HepG2 (cell line): ENCODE measurements around the gene ABCC1. TPM values are rescaled to one million over a fixed set of nuclear protein-coding genes. Genes with fewer than 3 reads are reported as not detected.
A peak's percentile ranks its signal among the peaks of the same experiment; 100 is the strongest.

Experiments used
- AHDC1 ChIP-seq: sonication (generic); formaldehyde crosslinking; IDR thresholded peaks from 2 replicates; pipeline ENCODE4 v1.5.1; 2020; ENCODE audit warnings: mild to moderate bottlenecking, missing genetic modification reagents, borderline replicate concordance
- AHR ChIP-seq: IDR thresholded peaks from 2 replicates; pipeline ENCODE4 v1.6.1; 2018; ENCODE audit warnings: missing genetic modification reagents, missing compliant biosample characterization
- AKNA ChIP-seq: sonication (generic); formaldehyde crosslinking; IDR thresholded peaks from 2 replicates; pipeline ENCODE4 v1.4.0; 2020; ENCODE audit warnings: missing genetic modification reagents, borderline replicate concordance
- GZF1 ChIP-seq: sonication (generic); formaldehyde crosslinking; IDR thresholded peaks from 2 replicates; pipeline ENCODE4 v1.5.1; 2020; ENCODE audit warnings: mild to moderate bottlenecking, missing genetic modification reagents
- MXD4 ChIP-seq: IDR thresholded peaks from 2 replicates; pipeline ENCODE4 v1.6.1; 2016; ENCODE audit warnings: mild to moderate bottlenecking, missing biosample characterization, missing genetic modification reagents
- MYNN ChIP-seq: sonication (generic); formaldehyde crosslinking; IDR thresholded peaks from 2 replicates; pipeline ENCODE4 v1.4.0; 2020; ENCODE audit warnings: mild to moderate bottlenecking, low read depth, missing genetic modification reagents
- PTBP1 ChIP-seq: fragments of 200-400 bp; formaldehyde crosslinking; IDR thresholded peaks from 2 replicates; pipeline ENCODE4 v1.6.1; 2018; ENCODE audit warnings: low read length, low read depth; ENCODE audit not compliant: poor library complexity, severe bottlenecking
- RBFOX2 ChIP-seq: fragments of 200-400 bp; formaldehyde crosslinking; IDR thresholded peaks from 2 replicates; pipeline ENCODE4 v1.6.1; 2017; ENCODE audit warnings: low read depth, mild to moderate bottlenecking, low read length
- RFX1 ChIP-seq: fragments of 450-650 bp; IDR thresholded peaks from 2 replicates; pipeline ENCODE4 v1.6.1; 2017
- SMC3 ChIP-seq: IDR thresholded peaks from 2 replicates; pipeline ENCODE4 v1.6.1; 2011; ENCODE audit warnings: low read length, improper control_type of control experiment
- SNRNP70 ChIP-seq: fragments of 200-400 bp; formaldehyde crosslinking; IDR thresholded peaks from 2 replicates; pipeline ENCODE4 v1.6.1; 2017; ENCODE audit warnings: mild to moderate bottlenecking, low read depth, low read length, moderate library complexity
- ZBTB7A ChIP-seq: sonication (generic); formaldehyde crosslinking; IDR thresholded peaks from 2 replicates; pipeline ENCODE4 v1.8.0; 2022; ENCODE audit warnings: mild to moderate bottlenecking, missing genetic modification reagents
- ZNF562 ChIP-seq: sonication (generic); formaldehyde crosslinking; IDR thresholded peaks from 2 replicates; pipeline ENCODE4 v1.8.0; 2022; ENCODE audit warnings: missing genetic modification reagents, borderline replicate concordance
- ZNF572 ChIP-seq: sonication (generic); formaldehyde crosslinking; IDR thresholded peaks from 2 replicates; pipeline ENCODE4 v1.5.1; 2020; ENCODE audit warnings: mild to moderate bottlenecking, missing genetic modification reagents
- polyA plus RNA-seq, 8 experiments: library from polyadenylated mRNA; depleted of rRNA in 3 of 8; stranded (reverse) in 7 of 8; unstranded in 1 of 8; fragments of >200 nt; fragmentation: Illumina TruSeq in 4 of 8; extraction: Trizol in 4 of 8; gene quantifications; 2 replicates each; pipeline versions ENCODE4 v1.2.1 to v1.2.3, GENCODE V29; 2011 to 2016; ENCODE audit warnings: low read depth in 4 of 8, missing spikeins in 1 of 8, mixed read lengths in 1 of 8; ENCODE audit not compliant: insufficient read depth in 1 of 8
- total RNA-seq, 5 experiments: library from RNA; depleted of rRNA; stranded (reverse); fragments of >200 nt; fragmentation: Illumina TruSeq; extraction: Trizol; gene quantifications; 2 replicates each; pipeline ENCODE4 v1.2.3, GENCODE V29; 2016; ENCODE audit warnings: low read depth in 1 of 5
- TF ChIP-seq, protein P1 (sequence below): sonication (generic); formaldehyde crosslinking; IDR thresholded peaks from 2 replicates; pipeline ENCODE4 v1.4.0; 2020; ENCODE audit warnings: mild to moderate bottlenecking, missing genetic modification reagents
- TF ChIP-seq, protein P2 (sequence below): sonication (generic); formaldehyde crosslinking; IDR thresholded peaks from 2 replicates; pipeline ENCODE4 v1.5.0; 2020; ENCODE audit warnings: mild to moderate bottlenecking, missing genetic modification reagents, moderate library complexity

The ABCC1 gene
- total and polyA plus RNA-seq, 2 of the 13 experiments (the other 11 are each of a cell fraction or from before 2014, with no cell fraction given) = 13.0 to 30.6 TPM

DNA sequence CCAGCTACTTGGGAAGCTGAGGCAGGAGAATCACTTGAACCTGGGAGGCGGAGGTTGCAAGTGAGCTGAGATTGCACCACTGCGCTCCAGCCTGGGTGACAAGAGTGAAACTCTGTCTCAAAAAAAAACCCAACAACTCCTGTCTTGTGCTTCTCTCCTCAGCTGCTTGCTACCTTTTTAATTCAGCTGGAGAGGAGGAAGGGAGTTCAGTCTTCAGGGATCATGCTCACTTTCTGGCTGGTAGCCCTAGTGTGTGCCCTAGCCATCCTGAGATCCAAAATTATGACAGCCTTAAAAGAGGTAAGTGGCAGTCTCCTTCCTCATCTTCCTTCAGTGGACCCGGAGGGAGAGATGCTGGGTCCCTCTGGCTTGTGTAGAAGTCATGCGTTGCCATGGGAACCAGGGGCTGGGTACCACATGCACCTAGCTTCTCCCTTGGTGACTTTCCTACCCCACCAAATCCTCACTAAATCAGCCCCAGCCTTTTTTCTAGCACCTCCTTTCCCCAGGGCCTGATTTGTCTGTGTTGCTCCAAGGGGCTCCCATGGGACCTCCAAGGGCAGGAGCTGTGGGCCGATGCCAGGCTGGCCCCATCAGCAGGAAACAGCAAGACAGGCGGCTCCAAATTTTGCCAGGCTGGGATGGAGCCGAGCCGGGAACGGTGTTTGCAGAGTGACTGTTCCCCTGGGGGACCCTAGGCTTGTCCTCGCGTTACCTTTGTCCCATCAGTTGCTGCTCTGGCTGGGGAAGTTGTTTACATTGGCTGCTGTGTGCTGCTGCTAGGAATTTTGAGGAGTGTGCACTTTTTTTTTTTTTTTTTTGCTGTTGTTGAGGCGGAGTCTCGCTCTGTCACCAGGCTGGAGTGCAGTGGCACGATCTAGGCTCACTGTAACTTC, 65.2 kb downstream of the ABCC1 start (continued):
- TF ChIP-seq ZNF562 (CRISPR knock-in tag) = no peak
- TF ChIP-seq RFX1 = peak; percentile 71
- no peak for TF ChIP-seq AKNA
- TF ChIP-seq, protein P1, sequence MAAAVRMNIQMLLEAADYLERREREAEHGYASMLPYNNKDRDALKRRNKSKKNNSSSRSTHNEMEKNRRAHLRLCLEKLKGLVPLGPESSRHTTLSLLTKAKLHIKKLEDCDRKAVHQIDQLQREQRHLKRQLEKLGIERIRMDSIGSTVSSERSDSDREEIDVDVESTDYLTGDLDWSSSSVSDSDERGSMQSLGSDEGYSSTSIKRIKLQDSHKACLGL (CRISPR knock-in tag) = 0 out of 2 replicates have a peak, but pooled peaks have one; percentile 34
- no peak for TF ChIP-seq MXD4
- TF ChIP-seq, protein P2, sequence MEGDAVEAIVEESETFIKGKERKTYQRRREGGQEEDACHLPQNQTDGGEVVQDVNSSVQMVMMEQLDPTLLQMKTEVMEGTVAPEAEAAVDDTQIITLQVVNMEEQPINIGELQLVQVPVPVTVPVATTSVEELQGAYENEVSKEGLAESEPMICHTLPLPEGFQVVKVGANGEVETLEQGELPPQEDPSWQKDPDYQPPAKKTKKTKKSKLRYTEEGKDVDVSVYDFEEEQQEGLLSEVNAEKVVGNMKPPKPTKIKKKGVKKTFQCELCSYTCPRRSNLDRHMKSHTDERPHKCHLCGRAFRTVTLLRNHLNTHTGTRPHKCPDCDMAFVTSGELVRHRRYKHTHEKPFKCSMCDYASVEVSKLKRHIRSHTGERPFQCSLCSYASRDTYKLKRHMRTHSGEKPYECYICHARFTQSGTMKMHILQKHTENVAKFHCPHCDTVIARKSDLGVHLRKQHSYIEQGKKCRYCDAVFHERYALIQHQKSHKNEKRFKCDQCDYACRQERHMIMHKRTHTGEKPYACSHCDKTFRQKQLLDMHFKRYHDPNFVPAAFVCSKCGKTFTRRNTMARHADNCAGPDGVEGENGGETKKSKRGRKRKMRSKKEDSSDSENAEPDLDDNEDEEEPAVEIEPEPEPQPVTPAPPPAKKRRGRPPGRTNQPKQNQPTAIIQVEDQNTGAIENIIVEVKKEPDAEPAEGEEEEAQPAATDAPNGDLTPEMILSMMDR (CRISPR knock-in tag) = no peak
- no peak for TF ChIP-seq RBFOX2
- TF ChIP-seq SNRNP70 = no peak
- peak; percentile 40; the same call in 1 of the 2 replicates for TF ChIP-seq SMC3
- TF ChIP-seq PTBP1 = no peak
- TF ChIP-seq AHR (CRISPR knock-in tag) = no peak
- TF ChIP-seq AHDC1 = no peak
- TF ChIP-seq ZNF572 (CRISPR knock-in tag) = 0 out of 2 replicates have a peak, but pooled peaks have one; percentile 70
- 0 out of 2 replicates have a peak, but pooled peaks have one; percentile 19 for TF ChIP-seq ZBTB7A (CRISPR knock-in tag)
- TF ChIP-seq GZF1 (CRISPR knock-in tag) = no peak
- peak; percentile 43; the same call in 1 of the 2 replicates for TF ChIP-seq MYNN (CRISPR knock-in tag)
